Progenitor cell of endocrine pancreas (in vitro differentiated cells): ENCODE data around the gene RNF128. TPM values are rescaled to one million over a fixed set of nuclear protein-coding genes. Genes with fewer than 3 reads are reported as not detected.

ENCODE experiments used
- DNase-seq: peaks from one replicate; pipeline ENCODE4 v3.0.0; 2021; ENCODE audit warnings: low spot score; ENCODE audit not compliant: unreplicated experiment
- H3K27ac Mint-ChIP-seq: 2 replicates; pipeline ENCODE4 v1.8.0; 2021; ENCODE audit warnings: mild to moderate bottlenecking, moderate library complexity, mixed read lengths
- H3K27me3 Mint-ChIP-seq: 2 replicates; pipeline ENCODE4 v1.8.0; 2021; ENCODE audit warnings: mixed read lengths
- H3K36me3 Mint-ChIP-seq: 2 replicates; pipeline ENCODE4 v1.8.0; 2022; ENCODE audit warnings: mixed read lengths; ENCODE audit not compliant: insufficient read depth
- H3K4me1 Mint-ChIP-seq: 2 replicates; pipeline ENCODE4 v1.8.0; 2021; ENCODE audit warnings: low read depth, mixed read lengths
- H3K4me3 Mint-ChIP-seq: 2 replicates; pipeline ENCODE4 v1.8.0; 2021; ENCODE audit warnings: low read depth, mild to moderate bottlenecking, moderate library complexity, mixed read lengths
- H3K9me3 Mint-ChIP-seq: 2 replicates; pipeline ENCODE4 v1.8.0; 2021; ENCODE audit warnings: low read depth, mixed read lengths
- CTCF ChIP-seq: fragments of 200-600 bp; sonication (generic); IDR thresholded peaks from one replicate; pipeline ENCODE4 v1.5.0; 2021; ENCODE audit warnings: antibody characterized with exemption, mild to moderate bottlenecking; ENCODE audit not compliant: unreplicated experiment
- total RNA-seq: library from RNA; stranded (reverse); gene quantifications from 2 replicates; pipeline ENCODE4 v1.2.1, GENCODE V29; 2021

RNF128 gene
- total RNA-seq, 1 donor from 2014 or later, result 14.8 TPM

- no peak for DNase-seq
- peaks cover 14% of the 10 kb centered on the region for H3K9me3 Mint-ChIP-seq
- H3K27ac Mint-ChIP-seq, result peak overlapping the region; percentile 91
- peak overlapping the region; percentile 78 for H3K4me3 Mint-ChIP-seq
- H3K27me3 Mint-ChIP-seq, result no peaks in the 10 kb centered on the region
- peak; percentile 13 for TF ChIP-seq CTCF
- H3K4me1 Mint-ChIP-seq, result peaks cover 7% of the 10 kb centered on the region
- H3K36me3 Mint-ChIP-seq, result no peaks in the 10 kb centered on the region
Measured at GRCh38 chrX:106725931-106726330, 570 bp upstream of the RNF128 start.

DNA sequence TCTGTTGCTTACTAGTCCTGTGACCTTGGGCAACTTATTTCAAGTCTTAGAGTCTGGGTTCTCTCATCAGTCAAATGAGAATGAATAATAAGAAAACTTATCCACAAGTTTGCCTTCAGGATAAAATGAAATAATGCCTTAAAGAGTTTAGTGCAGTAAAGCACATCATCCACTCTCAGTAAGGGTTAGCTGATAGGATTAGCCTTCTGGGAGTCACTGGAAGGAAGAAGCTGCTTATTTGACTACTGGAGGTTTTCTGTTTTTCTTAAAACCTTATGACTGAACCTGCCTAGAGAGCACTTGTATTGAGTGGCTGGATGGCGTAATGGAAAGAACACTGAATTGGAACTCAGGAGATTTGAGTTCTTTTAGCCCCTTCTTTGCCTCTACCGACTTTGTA, 1.8 kb downstream of the RNF128 start:
- peak overlapping the region; percentile 89 for H3K27ac Mint-ChIP-seq
- peaks cover 8% of the 10 kb centered on the region for H3K9me3 Mint-ChIP-seq
- TF ChIP-seq CTCF, result no peak
- DNase-seq, result no peak
- H3K4me1 Mint-ChIP-seq, result peaks cover 13% of the 10 kb centered on the region
- H3K36me3 Mint-ChIP-seq, result no peaks in the 10 kb centered on the region
- no peaks in the 10 kb centered on the region for H3K27me3 Mint-ChIP-seq
- peak overlapping the region; percentile 78 for H3K4me3 Mint-ChIP-seq

DNA sequence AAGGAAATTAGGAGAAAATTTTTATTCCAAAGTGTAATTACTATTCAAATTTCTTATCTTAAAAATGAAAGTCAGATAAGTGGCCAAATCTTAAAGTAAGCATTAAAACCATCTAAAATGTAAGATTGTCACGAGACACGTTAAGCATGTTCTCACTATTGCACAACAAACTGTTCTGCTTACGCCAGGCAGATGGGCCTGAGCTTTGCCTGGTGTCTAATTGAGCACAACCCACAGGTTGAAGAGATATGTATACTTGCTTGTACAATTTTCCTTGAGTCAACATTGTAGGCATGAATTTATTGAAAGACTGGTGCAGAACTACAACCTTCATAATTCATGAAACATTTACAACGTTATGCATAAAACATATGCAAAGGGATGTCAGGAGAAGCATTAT, 3.9 kb downstream of the RNF128 start:
- Mint-ChIP-seq H3K36me3 (no peaks in the 10 kb centered on the region), H3K27me3 (no peaks in the 10 kb centered on the region), H3K4me1 (peaks cover 13% of the 10 kb centered on the region), H3K27ac (no peak overlapping the region), H3K9me3 (peaks cover 3% of the 10 kb centered on the region), H3K4me3 (no peak overlapping the region)
- DNase-seq, result no peak
- TF ChIP-seq CTCF, result no peak

- H3K27me3 Mint-ChIP-seq, result no peaks in the 10 kb centered on the region
- H3K36me3 Mint-ChIP-seq, result no peaks in the 10 kb centered on the region
- no peak for DNase-seq
- no peak for TF ChIP-seq CTCF
- H3K27ac Mint-ChIP-seq, result peak overlapping the region; percentile 11
- H3K4me3 Mint-ChIP-seq, result no peak overlapping the region
- peaks cover 12% of the 10 kb centered on the region for H3K4me1 Mint-ChIP-seq
- H3K9me3 Mint-ChIP-seq, result peaks cover 3% of the 10 kb centered on the region
Measured at GRCh38 chrX:106731590-106731989, 5.1 kb downstream of the RNF128 start.

DNA sequence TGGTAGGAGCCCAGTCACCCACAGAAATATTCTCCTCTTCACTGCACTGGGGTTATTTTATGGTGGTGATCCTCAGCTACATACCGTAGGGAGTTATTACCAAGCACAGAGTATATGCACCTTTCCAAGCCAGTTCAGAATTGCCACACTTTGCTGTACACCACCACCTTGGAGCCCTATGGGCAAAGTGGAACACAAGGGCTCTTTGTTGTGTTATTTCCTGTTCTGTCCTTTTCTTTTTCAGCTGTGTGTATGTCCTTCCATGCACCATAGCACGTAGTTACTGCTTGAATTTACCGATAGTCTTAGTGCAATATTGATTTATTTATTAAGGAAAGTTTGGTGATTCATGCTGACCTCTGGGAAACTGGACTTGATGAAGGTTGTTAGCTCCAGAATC, 8.3 kb downstream of the RNF128 start:
- no peaks in the 10 kb centered on the region for H3K27me3 Mint-ChIP-seq

More for the DNA sequence above, 8.3 kb downstream of the RNF128 start:
- Mint-ChIP-seq H3K4me3 (no peak overlapping the region), H3K27ac (no peak overlapping the region), H3K9me3 (peaks cover 3% of the 10 kb centered on the region), H3K4me1 (peaks cover 7% of the 10 kb centered on the region), H3K36me3 (no peaks in the 10 kb centered on the region)
- no peak for DNase-seq
- no peak for TF ChIP-seq CTCF
